Endothelial cell (in vitro differentiated cells): ENCODE measurements around the gene GFOD1. TPM values are rescaled to one million over a fixed set of nuclear protein-coding genes. Genes with fewer than 3 reads are reported as not detected.

ENCODE experiments used
- DNase-seq: peaks from one replicate; pipeline ENCODE4 v3.0.0; 2021; ENCODE audit warnings: low spot score
- H3K27ac Mint-ChIP-seq: one replicate; pipeline ENCODE4 v1.8.0; 2021; ENCODE audit warnings: mixed read lengths, inconsistent platforms; ENCODE audit not compliant: unreplicated experiment
- H3K27me3 Mint-ChIP-seq: one replicate; pipeline ENCODE4 v1.8.0; 2021; ENCODE audit warnings: mild to moderate bottlenecking, moderate library complexity, mixed read lengths, inconsistent platforms; ENCODE audit not compliant: unreplicated experiment
- H3K36me3 Mint-ChIP-seq: one replicate; pipeline ENCODE4 v1.8.0; 2021; ENCODE audit warnings: mild to moderate bottlenecking, low read depth, mixed read lengths, inconsistent platforms; ENCODE audit not compliant: unreplicated experiment
- H3K4me1 Mint-ChIP-seq: one replicate; pipeline ENCODE4 v1.8.0; 2021; ENCODE audit warnings: mild to moderate bottlenecking, mixed read lengths, inconsistent platforms; ENCODE audit not compliant: unreplicated experiment
- H3K4me3 Mint-ChIP-seq: one replicate; pipeline ENCODE4 v1.8.0; 2021; ENCODE audit warnings: mild to moderate bottlenecking, mixed read lengths, inconsistent platforms; ENCODE audit not compliant: unreplicated experiment
- H3K9me3 Mint-ChIP-seq: one replicate; pipeline ENCODE4 v1.8.0; 2021; ENCODE audit warnings: mixed read lengths, inconsistent platforms; ENCODE audit not compliant: unreplicated experiment
- total RNA-seq: library from RNA; stranded (reverse); fragmentation: NEBNext Ultra II Directional; extraction: Animal tissue kit (Norgen Biotek cat#: 25700); gene quantifications from one replicate; pipeline ENCODE4 v1.2.1, GENCODE V29; 2021; ENCODE audit not compliant: unreplicated experiment
- TF ChIP-seq, protein P1 (sequence below): fragments of 200-600 bp; sonication (generic); IDR thresholded peaks from one replicate; pipeline ENCODE4 v1.5.0; 2021; ENCODE audit warnings: antibody characterized with exemption; ENCODE audit not compliant: unreplicated experiment

The GFOD1 gene
- total RNA-seq, 1 donor from 2014 or later: 47.6 TPM

DNA sequence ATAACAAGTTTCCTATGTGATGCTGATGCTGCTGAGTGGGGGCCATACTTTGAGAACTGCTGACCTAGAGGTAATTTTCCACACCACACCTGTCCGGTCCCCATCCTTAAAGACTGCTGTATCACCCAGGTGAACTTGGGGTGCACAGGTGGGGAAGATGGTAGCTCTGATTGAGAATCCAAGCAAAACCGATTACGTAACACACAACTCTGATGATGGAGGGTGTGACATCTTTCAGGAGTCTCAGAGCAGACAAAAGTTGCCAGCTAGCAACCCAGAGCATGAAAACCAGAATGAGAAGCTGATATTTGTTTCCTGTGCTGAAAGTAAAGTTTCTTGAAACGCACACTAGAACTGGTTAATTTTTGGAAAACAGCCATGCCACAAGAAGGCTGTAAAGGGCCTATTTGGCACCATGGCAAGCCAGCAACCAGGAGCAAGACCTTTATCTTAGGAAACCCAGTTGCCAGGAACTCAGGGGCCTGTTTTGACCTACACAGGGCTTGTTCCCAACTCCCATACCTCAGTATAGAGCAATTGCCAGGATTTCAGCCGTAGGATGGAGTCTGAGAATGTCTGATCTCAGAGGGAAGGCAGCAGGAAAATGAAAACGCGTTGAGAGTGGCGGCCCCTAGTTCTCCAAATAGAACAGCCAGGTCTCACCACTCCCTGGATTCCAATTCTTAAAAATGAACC is 137.4 kb downstream of the GFOD1 start:
- Mint-ChIP-seq H3K27ac (no peak overlapping the region), H3K27me3 (peaks cover 9% of the 10 kb centered on the region), H3K36me3 (no peaks in the 10 kb centered on the region), H3K4me1 (peaks cover 27% of the 10 kb centered on the region), H3K9me3 (no peaks in the 10 kb centered on the region), H3K4me3 (no peak overlapping the region)
- no peak for DNase-seq
- TF ChIP-seq, protein P1, sequence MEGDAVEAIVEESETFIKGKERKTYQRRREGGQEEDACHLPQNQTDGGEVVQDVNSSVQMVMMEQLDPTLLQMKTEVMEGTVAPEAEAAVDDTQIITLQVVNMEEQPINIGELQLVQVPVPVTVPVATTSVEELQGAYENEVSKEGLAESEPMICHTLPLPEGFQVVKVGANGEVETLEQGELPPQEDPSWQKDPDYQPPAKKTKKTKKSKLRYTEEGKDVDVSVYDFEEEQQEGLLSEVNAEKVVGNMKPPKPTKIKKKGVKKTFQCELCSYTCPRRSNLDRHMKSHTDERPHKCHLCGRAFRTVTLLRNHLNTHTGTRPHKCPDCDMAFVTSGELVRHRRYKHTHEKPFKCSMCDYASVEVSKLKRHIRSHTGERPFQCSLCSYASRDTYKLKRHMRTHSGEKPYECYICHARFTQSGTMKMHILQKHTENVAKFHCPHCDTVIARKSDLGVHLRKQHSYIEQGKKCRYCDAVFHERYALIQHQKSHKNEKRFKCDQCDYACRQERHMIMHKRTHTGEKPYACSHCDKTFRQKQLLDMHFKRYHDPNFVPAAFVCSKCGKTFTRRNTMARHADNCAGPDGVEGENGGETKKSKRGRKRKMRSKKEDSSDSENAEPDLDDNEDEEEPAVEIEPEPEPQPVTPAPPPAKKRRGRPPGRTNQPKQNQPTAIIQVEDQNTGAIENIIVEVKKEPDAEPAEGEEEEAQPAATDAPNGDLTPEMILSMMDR: no peak

DNA sequence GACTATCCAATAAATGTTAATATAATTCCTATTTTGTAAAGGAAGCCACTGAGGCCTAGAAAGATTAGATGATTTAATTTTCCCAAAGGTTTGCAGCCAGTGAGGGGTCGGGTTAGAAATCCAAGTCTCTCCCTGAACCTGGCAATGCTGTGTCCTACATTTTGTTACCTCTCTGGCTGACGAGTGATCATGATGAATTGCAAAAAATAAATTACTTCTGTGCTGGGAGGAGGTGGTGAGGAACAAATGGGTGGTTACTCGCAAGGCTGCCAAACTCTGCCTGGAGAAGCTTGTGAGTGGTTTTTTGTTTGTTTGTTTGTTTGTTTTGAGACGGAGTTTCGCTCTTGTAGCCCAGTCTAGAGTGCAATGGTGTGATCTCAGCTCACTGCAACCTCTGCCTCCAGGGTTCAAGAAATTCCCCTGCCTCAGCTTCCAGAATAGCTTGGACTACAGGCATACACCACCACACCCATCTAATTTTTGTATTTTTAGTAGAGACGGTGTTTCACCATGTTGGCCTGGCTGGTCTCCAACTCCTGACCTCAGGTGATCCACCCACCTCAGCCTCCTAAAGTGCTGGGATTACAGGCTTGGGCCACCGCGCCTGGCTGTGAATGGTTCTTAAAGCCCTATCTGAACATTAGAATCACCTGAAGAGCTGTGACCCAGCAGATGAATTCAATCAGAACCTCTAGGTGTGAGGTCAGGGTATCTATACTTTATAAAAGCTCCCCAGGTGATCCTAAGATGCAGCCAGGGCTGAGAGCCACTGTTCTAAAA is 138.9 kb downstream of the GFOD1 start:
- H3K9me3 Mint-ChIP-seq: no peaks in the 10 kb centered on the region
- H3K36me3 Mint-ChIP-seq: no peaks in the 10 kb centered on the region
- H3K4me1 Mint-ChIP-seq: peaks cover 13% of the 10 kb centered on the region
- H3K27ac Mint-ChIP-seq: no peak overlapping the region
- TF ChIP-seq, protein P1: no peak
- H3K4me3 Mint-ChIP-seq: no peak overlapping the region
- no peak for DNase-seq
- peaks cover 8% of the 10 kb centered on the region for H3K27me3 Mint-ChIP-seq

DNA sequence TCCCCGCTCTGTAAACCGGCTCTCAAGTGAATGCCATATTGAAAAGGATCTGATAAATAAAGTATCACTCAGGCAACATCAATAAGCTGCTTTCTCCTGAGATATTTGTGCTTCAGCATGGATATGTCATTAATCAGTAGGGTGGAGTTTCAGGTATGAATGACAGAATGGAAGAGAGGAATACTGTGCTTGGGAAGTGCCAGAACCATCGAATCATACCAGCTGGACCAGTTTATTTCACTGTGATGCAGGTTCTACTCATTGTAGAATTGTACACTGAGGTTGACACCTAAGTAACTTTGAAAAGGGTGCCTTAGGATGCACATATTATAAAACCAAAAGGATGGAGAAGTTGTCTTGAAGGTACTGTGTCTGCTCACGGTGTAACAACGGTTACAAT is 141.2 kb downstream of the GFOD1 start:
- Mint-ChIP-seq H3K36me3 (peaks cover 4% of the 10 kb centered on the region), H3K4me1 (peaks cover 3% of the 10 kb centered on the region), H3K27ac (no peak overlapping the region), H3K27me3 (peaks cover 5% of the 10 kb centered on the region), H3K4me3 (no peak overlapping the region), H3K9me3 (no peaks in the 10 kb centered on the region)
- TF ChIP-seq, protein P1: no peak
- no peak for DNase-seq

DNA sequence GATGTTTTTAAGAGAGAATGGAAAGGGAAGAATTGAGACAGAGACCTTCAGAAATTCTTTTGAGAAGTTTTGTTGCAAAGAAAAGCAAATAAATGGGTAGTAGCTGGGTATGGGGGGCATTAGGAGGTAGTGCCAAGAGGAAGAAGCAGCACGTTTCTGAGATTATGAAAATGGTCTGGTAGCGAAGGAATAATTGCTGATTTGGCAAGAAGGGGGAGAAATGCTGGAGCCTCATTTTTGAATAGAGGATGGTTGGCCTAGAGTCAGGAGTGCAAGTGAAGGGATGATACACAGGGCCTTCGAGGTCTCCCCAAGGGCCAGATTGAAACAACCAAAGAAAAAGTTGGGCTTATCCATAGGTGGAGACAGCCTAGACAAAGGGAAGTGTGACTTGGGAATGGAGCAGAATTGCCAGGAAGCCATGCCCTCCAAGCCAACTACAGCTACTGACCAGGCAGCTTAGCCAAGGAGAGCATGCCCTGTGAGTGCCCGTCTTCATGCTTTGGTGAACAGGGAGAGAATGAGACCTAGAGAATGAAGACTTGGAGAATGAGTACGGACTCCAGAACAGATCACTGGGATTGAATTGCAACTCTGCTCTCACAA is 144.9 kb downstream of the GFOD1 start:
- TF ChIP-seq, protein P1: no peak
- Mint-ChIP-seq H3K27me3 (peaks cover 3% of the 10 kb centered on the region), H3K4me3 (no peak overlapping the region), H3K4me1 (peaks cover 5% of the 10 kb centered on the region), H3K36me3 (peaks cover 8% of the 10 kb centered on the region), H3K27ac (no peak overlapping the region), H3K9me3 (no peaks in the 10 kb centered on the region)
- no peak for DNase-seq
